Fibroblast of pulmonary artery (primary cell): Measurements from ENCODE around the gene CFAP53.
"Not testable (repeated sequence)": the region's sequence is repeated elsewhere in the genome, so short reads cannot be mapped to it uniquely, and the experiment has no call there.

Experiments used
- DNase-seq: peaks from one replicate; pipeline ENCODE4 v3.0.0-alpha.2; 2010; ENCODE audit warnings: low read depth
- H3K4me3 ChIP-seq: replicated peaks from 2 replicates; pipeline ENCODE4 v1.5.1; 2011; ENCODE audit warnings: low read depth, mild to moderate bottlenecking, control low read depth, low read length, moderate library complexity
- TF ChIP-seq, protein P1 (sequence below): IDR thresholded peaks from 2 replicates; pipeline ENCODE4 v1.5.1; 2011; ENCODE audit warnings: mild to moderate bottlenecking, control low read depth, low read length, inconsistent platforms; ENCODE audit errors: missing control alignments

The CFAP53 gene

GRCh38 chr18:50310080-50310479 lies 43.8 kb upstream of the CFAP53 start:
- H3K4me3 ChIP-seq, result no peak overlapping the region
- TF ChIP-seq, protein P1, sequence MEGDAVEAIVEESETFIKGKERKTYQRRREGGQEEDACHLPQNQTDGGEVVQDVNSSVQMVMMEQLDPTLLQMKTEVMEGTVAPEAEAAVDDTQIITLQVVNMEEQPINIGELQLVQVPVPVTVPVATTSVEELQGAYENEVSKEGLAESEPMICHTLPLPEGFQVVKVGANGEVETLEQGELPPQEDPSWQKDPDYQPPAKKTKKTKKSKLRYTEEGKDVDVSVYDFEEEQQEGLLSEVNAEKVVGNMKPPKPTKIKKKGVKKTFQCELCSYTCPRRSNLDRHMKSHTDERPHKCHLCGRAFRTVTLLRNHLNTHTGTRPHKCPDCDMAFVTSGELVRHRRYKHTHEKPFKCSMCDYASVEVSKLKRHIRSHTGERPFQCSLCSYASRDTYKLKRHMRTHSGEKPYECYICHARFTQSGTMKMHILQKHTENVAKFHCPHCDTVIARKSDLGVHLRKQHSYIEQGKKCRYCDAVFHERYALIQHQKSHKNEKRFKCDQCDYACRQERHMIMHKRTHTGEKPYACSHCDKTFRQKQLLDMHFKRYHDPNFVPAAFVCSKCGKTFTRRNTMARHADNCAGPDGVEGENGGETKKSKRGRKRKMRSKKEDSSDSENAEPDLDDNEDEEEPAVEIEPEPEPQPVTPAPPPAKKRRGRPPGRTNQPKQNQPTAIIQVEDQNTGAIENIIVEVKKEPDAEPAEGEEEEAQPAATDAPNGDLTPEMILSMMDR, result no peak
- no peak for DNase-seq

DNA sequence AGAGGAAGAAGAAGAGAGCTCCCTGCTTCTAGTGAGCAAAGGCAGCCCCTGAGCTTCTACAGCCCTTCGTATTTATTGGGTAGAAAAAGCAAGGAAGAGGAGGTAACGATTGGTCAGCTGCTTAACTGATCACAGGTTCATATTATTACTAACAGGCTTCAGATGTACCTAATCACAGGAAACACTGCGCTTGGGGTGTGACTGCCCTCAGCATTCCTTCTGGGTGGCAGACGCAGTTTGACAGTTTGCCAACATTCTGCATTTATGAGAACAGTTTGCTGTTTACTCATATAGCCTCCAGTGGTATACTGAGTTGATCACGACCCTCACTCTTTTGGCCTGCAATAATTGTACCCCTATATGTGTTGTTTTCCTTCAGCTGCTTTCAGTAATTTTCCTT lies 42.6 kb upstream of the CFAP53 start:
- not testable (repeated sequence) for H3K4me3 ChIP-seq, DNase-seq

DNA sequence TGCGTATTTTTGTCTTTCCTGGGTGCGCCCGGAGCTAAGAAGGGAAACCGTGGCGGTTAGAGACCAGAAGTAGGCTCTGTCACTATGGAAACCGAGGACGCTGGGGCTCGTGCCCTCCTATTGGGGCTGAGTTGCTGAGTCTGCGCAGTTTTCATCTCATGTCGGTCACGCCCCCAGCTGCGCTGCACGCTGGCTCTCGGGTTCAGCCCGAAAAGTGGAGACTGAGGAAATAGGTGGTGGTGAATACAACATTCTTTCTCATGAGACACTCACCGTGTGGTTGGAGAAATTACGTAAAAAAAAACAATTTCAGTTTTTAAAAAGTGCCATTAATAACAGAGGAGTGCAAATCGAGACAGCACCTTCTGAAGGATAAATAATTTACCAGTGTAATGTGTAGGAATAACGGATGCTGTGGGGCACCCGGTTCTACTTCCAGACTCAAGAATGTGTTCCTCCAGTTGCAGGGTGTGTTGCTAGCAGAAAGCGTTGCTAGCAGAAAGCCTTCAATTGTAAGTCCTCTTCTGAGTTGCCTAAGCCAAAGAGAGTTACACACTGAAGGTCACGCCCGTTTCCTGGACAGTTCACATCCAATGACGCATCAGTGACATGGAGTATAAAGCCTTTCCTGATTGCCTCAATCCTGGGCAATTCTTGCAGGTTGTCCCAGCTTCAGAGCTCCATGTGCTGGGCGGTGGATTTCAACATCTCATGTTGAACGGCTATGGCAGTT lies 41.6 kb upstream of the CFAP53 start:
- TF ChIP-seq, protein P1, result no peak
- H3K4me3 ChIP-seq, result peak overlapping the region; percentile 50
- peak; percentile 95 for DNase-seq

DNA sequence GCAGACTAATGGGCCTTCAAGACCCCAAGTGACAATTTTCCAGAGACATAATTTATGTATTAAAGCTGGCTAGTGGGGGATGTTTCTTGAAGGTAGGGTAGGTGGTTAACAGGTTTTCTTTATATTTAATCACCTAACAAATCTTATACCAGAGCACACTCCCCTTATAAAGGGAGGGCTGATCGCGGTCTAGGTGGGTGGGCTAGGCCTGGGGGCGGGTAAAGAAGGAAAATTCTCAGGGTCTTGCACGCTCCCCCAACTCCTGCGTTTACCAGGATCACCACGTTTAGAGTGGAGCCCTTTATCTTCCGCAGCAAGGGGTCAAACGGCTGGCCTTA lies 41.1 kb upstream of the CFAP53 start:
- peak overlapping the region; percentile 50 for H3K4me3 ChIP-seq
- TF ChIP-seq, protein P1, result no peak
- no peak for DNase-seq

GRCh38 chr18:50306944-50307343 lies 40.6 kb upstream of the CFAP53 start:
- peak overlapping the region; percentile 50 for H3K4me3 ChIP-seq
- TF ChIP-seq, protein P1, result no peak
- DNase-seq, result peak; percentile 83

- no peak for DNase-seq
- TF ChIP-seq, protein P1, result no peak
- H3K4me3 ChIP-seq, result no peak overlapping the region
Measured at GRCh38 chr18:50301074-50301473, 34.8 kb upstream of the CFAP53 start.

DNA sequence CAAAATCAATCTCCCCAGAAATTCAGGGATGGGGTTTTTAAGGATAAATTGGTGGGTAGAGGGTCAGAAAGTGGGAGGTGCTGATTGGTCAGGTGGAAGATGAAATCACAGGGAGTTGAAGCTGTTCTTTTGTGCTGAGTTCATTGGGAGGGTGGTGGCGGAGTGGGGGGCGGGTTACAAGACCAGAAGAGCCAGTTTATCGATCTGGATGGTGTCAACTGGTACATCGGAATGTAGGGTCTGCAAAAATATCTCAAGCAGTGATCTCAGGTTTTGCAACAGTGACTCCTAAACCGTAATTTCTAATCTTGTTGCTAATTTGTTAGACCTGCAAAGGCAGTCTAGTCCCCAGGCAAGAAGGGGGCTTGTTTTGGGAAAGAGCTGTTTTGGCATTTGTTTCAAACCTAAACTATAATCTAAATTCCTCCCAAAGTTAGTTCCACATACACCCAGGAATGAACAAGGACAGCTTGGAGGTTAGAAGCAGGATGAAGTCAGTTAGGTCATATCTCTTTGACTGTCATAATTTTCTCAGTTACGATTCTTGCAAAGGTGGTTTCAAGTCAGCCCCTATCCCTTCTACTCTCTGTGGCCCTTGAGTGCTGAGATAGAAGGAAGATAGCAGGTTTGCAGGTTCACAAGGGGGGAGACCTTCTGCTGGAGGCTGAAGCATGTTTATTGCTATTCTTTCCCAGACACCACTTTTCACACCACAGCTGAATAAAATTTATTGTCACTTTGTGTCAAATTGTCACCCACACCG lies 33.5 kb upstream of the CFAP53 start:
- H3K4me3 ChIP-seq, result no peak overlapping the region
- no peak for DNase-seq
- TF ChIP-seq, protein P1, result no peak
